Muscle of arm (tissue), 12 donors: ENCODE measurements around the gene GRB2. TPM values are rescaled to one million over a fixed set of nuclear protein-coding genes. Genes with fewer than 3 reads are reported as not detected.
"Not testable (repeated sequence)": the region's sequence is repeated elsewhere in the genome, so short reads cannot be mapped to it uniquely, and the experiment has no call there.

Experiments used
- DNase-seq: peaks from one replicate; pipeline ENCODE4 v3.0.0-alpha.2; 2013
- polyA plus RNA-seq, 12 donors: library from polyadenylated mRNA; unstranded; fragments of 120-200 nt; gene quantifications; one replicate each; pipeline ENCODE4 v1.2.1, GENCODE V29; 2013; ENCODE audit not compliant: insufficient read length in 12 of 12

GRB2 gene
- polyA plus RNA-seq, 12 donors, result 114 to 448 (median 175) TPM

DNA sequence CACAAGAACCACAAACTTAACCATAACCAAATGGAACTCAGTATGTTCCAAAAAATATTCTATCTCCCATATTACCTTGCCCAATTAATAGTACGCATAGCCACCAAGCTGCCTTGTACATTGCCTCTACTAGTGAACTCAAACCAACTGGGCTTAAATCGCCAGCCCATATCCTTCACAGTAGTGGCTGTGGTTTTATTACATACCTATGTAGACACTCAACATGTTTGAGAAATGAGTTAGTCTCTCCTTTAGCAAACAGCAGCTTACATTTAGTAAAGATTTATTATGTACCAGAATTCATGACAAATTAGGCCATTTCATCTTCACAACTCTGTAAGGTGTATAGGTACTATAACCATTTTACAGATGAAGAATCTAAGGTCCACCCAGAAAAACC is 41.4 kb downstream of the GRB2 start:
- DNase-seq, result no peak

DNA sequence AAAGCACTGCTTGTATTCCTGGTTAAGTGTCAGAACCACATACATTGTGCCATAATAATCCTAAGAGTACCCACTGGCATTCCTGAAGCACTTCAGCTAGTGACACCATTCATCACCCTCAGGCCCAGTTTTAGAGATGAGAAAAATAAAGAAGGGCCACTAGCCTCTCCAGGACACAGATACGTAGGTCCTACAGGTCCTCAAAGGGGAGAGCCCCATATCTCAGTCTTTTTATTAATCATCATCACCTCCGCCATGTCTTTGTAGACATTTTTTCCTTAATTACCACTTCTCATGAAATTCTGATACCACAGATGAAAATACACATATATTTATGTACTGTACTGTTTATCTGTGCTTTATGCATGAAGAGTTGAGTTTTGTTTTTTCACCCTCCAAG is 43.5 kb downstream of the GRB2 start:
- DNase-seq, result no peak

DNA sequence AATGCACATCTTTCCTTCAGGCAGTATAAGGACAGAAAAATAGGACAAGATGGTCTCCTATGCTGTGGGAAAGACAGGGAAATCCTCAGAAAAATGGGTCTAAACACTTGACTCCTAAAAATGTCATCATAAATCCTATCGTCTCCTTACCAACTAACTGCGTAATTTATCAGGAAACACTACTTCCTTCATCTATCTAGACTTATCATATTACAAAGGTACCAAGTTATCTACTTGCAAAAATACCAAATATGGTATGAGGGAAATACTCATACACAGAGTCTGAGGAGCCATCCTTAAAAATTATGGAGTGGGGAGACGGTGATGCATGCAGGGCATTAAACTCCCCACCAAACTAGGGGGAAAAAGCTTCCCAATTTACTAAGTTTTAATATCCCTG is 44.1 kb downstream of the GRB2 start:
- no peak for DNase-seq

DNA sequence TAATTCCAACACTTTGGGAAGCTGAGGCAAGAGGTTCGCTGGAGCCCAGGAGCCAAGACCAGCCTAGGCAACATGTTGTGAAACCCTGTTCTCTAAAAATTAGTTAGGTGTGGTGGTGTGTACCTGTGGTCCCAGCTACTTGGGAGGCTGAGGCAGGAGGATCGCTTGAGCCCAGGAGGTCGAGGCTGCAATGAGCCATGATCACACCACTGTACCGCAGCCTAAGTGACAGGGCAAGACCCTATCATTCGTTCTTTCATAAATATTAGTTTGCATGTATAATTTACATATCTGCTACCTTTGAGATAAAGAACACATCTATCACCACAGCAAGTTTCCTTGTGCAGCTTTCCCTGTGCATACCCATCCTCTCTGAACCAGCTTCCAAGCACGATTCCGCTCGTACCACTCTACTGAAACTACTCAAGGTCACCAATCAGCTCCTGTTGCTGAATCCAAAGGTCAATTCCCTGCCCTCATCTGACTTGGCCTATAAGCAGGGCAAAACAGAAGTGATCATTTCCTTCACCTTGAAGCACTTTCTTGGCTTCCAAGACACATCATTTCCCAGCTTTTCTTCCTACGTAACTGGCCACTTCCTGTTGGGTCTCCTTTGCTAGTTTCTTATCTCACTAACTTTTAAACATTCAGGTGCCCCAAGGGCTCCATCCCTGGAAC is 49.1 kb downstream of the GRB2 start:
- DNase-seq, result no peak

DNA sequence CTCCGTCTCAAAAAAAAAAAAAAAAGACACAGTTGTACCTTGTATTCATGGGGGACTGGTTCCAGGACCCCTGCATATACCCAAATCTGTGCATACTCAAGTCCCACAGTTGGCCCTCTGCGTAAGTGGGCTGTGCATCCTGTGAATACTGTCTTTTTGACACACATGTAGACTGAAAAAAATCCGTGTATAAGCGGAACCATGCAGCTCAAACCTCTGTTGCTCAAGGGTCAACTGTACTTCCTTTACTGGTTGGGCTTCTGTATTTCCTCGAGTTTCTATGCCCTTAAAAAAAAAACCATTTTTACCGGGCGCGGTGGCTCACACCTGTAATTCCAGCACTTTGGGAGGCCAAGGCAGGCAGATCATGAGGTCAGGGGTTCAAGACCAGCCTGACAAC is 52.3 kb downstream of the GRB2 start:
- no peak for DNase-seq

DNA sequence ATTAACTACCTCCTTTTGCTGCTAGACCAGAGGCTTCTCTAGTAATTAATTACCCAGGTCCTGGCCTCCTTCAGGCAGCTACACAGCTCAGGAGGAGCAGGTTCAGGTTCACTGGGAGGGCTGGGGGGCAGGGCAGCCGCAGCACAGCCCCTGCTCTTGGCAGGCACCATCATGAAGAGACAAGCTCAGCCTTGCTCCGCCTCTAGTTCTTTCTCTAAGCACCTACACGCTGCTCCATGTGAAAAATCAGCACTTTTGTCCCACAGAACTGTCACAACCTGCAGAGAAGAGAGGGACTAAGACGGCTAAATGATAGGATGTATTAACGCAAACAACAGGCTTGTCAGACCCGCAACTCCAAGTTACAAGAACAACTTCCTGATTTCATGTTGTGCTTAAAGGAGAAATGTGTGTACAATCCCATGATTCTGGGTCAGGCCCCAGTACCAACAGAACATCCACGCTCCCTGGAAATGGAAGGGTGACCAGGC is 53.4 kb downstream of the GRB2 start:
- no peak for DNase-seq

DNA sequence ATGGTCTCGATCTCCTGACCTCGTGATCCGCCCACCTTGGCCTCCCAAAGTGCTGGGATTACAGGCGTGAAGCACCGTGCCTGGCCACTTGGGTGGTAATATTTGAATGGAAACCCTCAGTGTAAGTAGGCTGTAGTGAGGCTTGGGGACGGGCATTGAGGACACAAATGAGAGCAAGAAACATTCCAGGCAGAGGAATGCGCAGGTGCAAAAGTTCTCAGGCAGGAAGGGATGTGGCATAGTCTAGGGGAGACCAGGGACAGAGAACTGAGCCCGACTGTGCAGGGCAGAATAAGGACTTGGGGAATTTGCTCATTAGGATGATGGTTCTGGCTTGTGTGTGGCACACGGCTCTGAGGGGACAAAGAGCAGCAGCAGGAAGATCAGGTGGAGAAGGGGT is 54.8 kb downstream of the GRB2 start:
- no peak for DNase-seq

DNA sequence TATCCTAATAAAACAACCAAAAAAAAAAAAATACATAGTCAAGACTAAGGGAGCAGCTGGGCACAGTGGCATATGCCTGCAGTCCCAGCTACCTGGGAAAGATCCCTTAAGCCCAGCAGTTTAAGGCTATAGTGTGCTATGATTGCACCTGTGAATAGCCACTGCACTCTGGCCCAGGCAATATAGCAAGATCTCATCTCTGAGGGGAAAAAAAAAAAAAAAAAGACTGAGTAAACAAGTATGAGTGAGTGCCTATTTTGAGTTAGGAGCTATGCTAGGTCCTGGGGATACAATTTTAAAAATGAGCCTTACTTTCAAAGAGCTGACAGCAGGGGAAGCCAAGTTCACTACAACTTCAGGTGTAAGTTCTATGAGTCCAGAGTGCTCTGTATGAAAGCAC is 55.4 kb downstream of the GRB2 start:
- DNase-seq, result no peak

DNA sequence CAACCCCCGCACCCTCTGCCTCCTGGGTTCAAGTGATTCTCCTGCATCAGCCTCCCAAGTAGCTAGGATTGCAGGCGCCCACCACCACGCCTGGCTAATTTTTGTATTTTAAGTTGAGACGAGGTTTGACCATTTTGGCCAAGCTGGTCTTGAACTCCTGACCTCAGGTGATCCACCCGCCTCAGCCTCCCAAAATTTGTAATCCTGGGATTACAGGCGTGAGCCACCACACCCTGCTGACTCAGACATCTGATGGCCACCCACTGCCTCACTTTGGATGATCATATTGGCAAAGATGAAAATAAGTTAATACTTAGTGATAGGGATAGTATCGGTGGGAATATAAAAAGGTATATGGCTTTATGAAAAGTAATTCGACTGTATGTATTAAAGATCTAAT is 55.9 kb downstream of the GRB2 start:
- DNase-seq, result no peak

DNA sequence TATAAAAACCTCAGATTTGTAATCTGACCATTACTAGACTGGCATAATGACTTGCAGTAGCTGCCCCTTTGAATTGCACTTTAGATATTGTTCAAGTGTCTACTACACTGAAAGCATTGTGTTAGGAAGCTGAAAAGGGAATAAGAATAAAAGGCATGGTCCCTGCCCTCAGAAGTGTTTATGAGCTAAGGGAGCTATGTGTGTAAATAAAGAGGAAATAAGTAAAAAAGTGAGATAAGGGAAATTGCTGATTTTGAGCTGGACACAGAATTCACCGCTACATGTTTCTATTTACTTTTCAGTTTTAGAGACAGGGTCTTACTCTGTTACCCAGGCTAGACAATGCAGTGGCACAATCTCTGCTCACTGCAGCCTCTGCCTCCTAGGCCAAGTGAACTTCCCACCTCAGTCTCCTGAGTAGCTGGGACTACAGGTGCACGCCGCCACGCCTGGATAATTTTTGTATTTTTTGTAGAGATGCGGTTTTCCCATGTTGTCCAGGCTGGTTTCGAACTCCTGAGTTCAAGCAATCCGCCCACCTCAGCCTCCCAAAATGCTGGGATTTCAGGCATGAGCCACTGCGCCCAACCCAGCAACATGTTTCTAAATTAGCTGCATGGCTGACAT is 57.0 kb downstream of the GRB2 start:
- DNase-seq, result no peak

DNA sequence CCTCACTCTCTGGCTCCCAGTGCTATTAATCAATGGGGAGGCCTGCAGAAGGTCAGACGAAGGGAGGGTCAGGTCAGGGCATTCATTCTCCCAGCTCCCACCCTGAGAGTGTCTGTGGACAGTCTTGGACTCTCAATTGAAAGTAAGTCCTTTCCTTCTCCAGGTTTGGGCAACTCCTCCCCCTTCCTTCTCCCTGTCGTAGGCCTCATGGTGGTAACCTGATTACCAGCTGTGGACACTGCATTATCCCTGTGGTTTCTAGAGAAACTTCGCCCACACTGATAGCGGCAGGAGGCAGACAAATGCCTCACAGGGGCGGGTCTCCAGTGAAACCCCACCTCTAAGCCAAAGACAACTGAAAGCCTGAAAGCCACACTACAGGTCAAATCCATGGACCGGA is 58.6 kb downstream of the GRB2 start:
- DNase-seq, result no peak

DNA sequence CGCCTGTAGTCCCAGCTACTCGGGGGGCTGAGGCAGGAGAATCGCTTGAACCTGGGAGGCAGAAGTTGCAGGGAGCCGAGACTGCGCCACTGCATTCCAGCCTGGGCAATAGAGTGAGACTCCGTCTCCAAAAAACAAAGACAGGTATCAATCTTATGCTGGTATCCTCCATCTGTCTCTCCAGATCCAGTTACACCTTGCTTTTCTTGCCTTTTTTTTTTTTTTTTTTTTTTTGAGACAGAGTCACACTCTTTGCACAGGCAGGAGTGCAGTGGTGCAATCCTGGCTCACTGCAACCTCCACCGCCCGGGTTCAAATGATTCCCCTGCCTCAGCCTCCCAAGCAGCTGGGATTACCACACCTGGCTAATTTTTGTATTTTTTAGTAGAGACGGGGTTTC is 59.1 kb downstream of the GRB2 start:
- not testable (repeated sequence) for DNase-seq

DNA sequence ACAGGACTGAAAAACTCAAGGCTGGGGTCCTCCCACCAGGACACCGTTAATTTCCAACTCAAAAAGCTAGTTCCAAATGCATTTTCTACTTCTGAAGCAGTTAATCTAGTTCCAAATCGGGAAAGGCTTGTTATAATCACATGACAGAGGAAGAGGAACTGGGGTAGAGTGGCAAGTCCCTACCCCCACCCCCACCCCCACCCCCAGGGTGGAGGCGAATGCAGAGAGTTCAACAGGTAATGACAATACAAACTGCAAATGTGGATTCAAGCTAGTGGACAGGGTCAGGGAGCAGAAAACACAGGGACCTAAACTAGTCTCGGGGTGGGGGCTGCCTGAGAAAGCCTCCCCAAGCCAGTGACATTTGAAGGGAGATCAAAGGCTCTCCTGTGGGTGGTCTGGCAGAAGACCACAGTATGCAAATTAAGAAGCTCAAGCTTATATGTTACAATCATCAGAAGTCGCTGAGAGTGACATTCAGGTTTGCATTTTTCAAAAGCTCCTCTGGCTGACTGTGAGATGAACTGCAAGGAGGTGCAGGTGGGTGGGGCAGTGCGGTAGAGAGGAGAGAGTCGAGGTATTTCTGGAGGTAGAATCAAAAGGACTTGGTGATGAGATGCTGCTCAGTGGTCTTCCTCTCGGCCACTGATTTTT is 59.8 kb downstream of the GRB2 start:
- no peak for DNase-seq

DNA sequence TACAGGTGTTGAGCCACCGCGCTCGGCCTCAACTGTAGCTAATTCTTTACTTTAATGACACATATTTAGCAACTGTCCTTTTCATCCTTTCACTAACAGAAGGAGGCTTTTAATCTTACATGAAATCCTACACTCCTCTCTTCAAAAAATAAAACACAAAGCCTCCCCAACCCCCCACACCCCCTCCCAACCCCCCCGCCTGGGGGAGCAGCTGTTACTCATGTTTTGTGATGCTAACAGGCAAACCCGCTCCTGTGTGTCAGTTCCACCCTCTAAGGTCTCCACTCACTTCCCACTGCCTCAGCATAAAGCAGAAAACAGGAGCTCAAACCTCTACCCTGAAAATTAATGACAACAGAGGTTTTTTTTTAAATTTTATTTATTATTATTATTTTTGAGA is 60.8 kb downstream of the GRB2 start:
- DNase-seq, result no peak

DNA sequence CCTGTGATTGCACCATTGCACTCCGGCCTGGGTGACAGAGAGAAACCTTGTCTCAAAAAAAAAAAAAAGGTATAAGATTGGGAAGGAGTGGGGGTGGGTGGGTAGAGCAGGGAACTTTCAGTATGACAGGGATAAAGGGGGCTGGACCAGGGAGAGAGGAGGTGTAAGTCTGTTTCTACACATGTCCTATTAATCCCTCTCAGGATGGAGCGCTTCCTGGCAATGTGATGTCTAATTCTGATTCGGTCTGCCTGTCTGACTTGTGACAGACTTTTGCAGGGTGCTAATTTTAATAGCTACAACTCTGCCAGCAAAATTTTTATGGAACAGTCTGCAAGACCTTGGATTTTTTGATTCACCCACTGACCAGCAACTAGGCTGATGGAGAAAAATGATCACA is 62.5 kb downstream of the GRB2 start:
- no peak for DNase-seq

DNA sequence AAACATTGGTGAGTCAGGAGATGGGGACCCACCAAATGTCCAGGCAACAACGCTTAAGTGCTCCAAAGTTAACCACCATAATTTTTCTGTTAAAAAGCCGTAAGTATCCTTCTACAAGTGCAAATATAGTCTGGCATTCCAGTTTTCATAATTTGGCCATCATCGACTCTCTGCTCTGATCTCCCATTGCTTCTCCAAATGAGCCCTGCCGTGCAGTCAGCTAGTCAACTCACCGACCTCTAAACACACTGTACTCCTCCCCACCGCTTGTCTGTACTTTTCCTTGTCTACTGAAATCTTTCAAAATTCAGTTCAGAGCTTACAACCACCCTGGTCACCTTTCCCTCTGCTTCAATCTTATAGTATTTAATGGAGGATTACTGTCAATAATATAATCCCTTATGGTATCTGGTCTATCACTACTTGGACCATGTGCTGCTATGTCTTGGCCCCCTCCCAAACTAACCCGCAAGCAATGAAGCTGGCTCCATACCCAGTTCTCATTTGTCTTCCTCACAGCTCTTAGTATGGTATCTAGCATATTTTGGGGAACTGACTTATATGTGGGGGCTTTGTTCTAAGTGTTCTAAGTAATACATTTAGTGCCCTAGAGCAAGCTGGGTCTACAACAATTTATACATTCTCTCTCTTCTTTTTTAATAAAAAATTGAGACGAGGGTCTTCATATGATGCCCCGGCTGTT is 63.5 kb downstream of the GRB2 start:
- DNase-seq, result no peak

DNA sequence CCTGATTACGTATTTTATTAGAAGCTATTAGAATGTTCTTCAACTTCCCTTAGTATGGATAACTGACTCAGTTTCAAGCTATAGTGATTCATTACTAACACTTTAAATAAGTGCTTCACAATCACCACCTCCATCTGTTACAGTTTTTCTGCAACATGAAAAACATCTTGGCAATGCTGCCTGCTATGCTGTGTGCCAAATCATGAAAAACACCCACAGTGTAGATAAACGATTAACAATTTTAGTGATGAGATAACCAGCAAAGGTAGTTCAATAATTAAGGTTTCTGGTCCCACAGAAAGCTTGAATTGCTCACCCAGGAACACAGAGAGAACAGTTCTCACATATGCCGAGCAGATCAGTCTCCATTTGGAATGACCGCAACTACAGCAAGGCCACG is 64.8 kb downstream of the GRB2 start:
- no peak for DNase-seq

DNA sequence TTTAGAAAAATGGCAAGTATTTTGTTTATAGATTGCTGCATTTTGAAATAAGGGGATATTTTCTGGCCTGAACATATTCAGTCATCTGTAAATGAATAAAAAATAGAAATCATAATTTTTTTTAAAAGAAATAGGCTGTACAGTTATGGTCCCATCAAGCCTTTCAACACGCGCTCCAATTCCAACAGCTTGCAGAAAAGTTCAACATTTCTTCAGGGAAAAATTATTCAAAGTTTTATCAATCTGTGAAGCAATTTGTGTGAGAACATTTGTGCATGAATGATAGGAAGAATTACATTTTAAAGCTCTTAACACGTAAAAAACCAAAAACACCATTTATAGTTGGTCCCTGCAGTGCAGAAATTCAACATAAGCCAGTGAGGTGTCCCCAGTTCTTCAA is 65.5 kb downstream of the GRB2 start:
- DNase-seq, result no peak

DNA sequence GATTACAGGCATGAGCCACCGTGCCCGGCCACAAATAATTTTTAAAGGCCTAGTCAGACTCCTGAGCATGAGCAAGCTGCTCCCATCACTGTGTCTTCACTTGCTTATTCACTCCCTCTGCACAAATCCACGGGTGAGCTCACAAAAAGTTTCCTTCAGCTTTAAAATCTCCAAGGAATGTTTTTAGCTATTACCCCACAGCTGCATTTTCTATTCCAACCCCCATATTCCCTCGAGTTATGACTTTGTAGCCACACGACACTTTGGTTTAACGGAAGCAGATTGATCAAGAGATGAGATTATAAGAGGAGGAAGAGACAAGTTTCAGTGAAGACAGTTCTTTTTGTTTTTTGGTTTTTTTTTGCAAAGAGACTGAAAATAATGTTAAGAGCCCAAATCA is 67.1 kb downstream of the GRB2 start:
- no peak for DNase-seq

DNA sequence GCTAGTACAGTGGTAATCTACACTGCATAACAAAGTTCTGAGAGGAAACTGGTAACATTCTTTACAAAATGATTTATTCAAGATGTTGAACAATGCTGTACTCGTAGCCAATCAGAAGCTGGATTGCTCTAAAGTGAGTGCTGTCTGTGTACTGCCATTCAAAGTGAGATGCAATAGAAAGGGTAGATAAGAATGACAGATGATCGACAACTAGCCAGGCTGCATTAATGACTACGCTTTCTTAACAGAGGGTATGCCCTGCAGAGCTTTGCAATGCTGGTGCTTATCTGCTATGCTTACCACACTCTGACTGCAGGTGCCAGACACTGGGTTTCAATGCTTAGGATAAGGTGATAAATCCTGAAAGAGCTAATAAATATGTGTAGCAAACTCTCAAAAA is 70.2 kb downstream of the GRB2 start:
- DNase-seq, result no peak

DNA sequence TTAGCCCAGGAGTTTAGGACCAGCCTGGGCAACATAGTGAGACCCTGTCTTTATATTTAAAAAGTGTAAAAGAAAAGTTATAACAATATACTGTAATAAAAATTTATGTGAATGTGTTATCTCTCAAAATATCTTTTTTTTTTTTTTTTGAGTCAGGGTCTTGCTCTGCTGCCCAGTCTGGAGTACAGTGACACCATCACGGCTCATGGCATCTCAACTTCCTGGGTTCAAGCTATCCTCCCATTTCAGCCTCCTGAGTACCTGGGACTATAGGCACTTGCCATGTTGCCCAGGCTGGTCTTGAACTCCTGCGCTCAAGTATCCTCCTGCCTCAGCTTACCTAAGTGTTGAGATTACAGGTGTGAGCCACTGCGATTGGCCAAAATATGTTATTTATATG is 70.8 kb downstream of the GRB2 start:
- DNase-seq, result no peak

DNA sequence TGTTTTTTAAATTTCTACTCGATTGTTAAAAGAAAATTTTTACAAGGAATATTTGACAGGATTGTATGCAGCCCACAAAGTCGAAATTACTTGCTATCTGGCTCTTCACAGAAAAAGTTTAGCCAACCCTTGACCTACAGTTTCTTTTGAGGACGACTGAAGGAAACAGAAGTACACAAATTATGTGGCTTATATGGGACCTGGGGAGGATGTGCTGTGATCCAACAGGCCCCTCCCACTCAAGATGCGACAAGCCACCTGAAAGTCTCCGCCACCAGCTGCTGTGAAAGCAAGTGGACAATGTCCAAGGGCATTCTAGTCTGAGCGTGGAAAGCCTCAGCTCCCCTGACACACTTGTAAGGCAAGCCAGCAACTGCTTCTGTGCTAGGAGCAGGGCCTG is 73.8 kb downstream of the GRB2 start:
- DNase-seq, result no peak

DNA sequence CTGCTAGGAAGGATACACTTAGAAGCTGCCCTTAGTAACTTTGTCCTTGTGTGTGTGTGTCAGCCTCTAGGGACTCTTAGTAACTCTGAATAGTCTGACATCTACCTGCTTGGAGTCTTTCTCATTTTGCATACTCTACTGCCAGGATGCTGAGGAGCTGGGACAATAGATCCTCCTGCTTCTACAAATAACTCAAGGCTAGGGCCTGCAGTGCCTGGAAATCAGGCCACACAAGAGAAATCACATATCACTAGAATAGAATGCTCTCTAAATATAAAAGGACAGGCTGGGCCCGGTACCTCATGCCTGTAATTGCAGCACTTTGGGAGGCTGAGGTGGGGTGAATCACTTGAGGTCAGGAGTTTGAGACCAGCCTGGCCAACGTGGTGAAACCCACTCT is 77.7 kb downstream of the GRB2 start:
- DNase-seq, result no peak
